Panc1 (cell line): ENCODE results near the gene VWC2L. TPM values are rescaled to one million over a fixed set of nuclear protein-coding genes. Genes with fewer than 3 reads are reported as not detected.

ENCODE experiments used
- ATAC-seq: fragments of 200-7000 bp; cut with Tn5 transposase; 2 replicates; pipeline ENCODE4 v1.9.1; 2020; ENCODE audit warnings: mild to moderate bottlenecking, moderate library complexity
- BruUV-seq: library from RNA; stranded (reverse); fragments of 400-500 nt; replicated peaks from 2 replicates; lab custom pipeline; 2021; lab: Mats Ljungman, UMichigan
- CTCF ChIA-PET: fragments of 300-600 bp; sonication (Branson Sonifier 250); formaldehyde crosslinking; loops from one replicate; lab custom pipeline; 2022; ENCODE audit warnings: antibody characterized with exemption; lab: Charles Lee
- POLR2A ChIA-PET: fragments of 300-600 bp; sonication (Branson Sonifier 250); formaldehyde crosslinking; loops from one replicate; lab custom pipeline; 2022; ENCODE audit warnings: antibody characterized with exemption; lab: Charles Lee
- DNase-seq: peaks from one replicate; pipeline ENCODE4 v3.0.0-alpha.2; 2010; ENCODE audit warnings: low read depth, low spot score
- H3K27ac ChIP-seq: 2 replicates; pipeline ENCODE4 v1.5.1; 2011; ENCODE audit warnings: mild to moderate bottlenecking, low read length, inconsistent platforms
- H3K27me3 ChIP-seq: fragments of 200-500 bp; sonication (Bioruptor generic); 2 replicates; pipeline ENCODE4 v1.6.0; 2014; ENCODE audit warnings: low read length, inconsistent platforms; ENCODE audit not compliant: control insufficient read depth, insufficient read depth
- H3K36me3 ChIP-seq: fragments of 200-500 bp; sonication (Bioruptor generic); 2 replicates; pipeline ENCODE4 v1.5.1; 2014; ENCODE audit warnings: inconsistent platforms, mild to moderate bottlenecking, low read length, moderate library complexity; ENCODE audit not compliant: control insufficient read depth, insufficient read depth
- H3K4me1 ChIP-seq: 2 replicates; pipeline ENCODE4 v1.5.1; 2011; ENCODE audit warnings: inconsistent platforms, mild to moderate bottlenecking, low read length, moderate library complexity; ENCODE audit not compliant: control insufficient read depth, insufficient read depth
- H3K4me3 ChIP-seq, 2 experiments: 2 replicates each; pipeline ENCODE4 v1.5.1; 2011 to 2012; ENCODE audit warnings: low read depth in 2 of 2, low read length in 2 of 2, mild to moderate bottlenecking in 2 of 2, inconsistent platforms in 1 of 2, moderate library complexity in 1 of 2
- H3K9me3 ChIP-seq: fragments of 200-500 bp; sonication (Bioruptor generic); 2 replicates; pipeline ENCODE4 v1.5.1; 2014; ENCODE audit warnings: low read depth, mild to moderate bottlenecking, inconsistent platforms, low read length, moderate library complexity; ENCODE audit not compliant: control insufficient read depth, insufficient read depth
- CTCF ChIP-seq: fragments of 450-650 bp; IDR thresholded peaks from 2 replicates; pipeline ENCODE4 v1.5.1; 2017; ENCODE audit warnings: mild to moderate bottlenecking
- POLR2AphosphoS5 ChIP-seq: IDR thresholded peaks from 2 replicates; pipeline ENCODE4 v1.6.1; 2012; ENCODE audit warnings: mild to moderate bottlenecking, low read depth, low read length, moderate library complexity
- REST ChIP-seq, 2 experiments: IDR thresholded peaks; 2 replicates each; pipeline ENCODE4 v1.6.1; 2011 to 2012; ENCODE audit warnings: low read depth in 2 of 2, control low read depth in 1 of 2, low read length in 1 of 2, mild to moderate bottlenecking in 1 of 2, moderate library complexity in 1 of 2; ENCODE audit not compliant: insufficient read depth in 1 of 2
- SIN3A ChIP-seq: IDR thresholded peaks from 2 replicates; pipeline ENCODE4 v1.6.1; 2012; ENCODE audit warnings: low read depth, mild to moderate bottlenecking, low read length, moderate library complexity, borderline replicate concordance; ENCODE audit not compliant: insufficient read depth
- TCF7L2 ChIP-seq: IDR thresholded peaks from 2 replicates; pipeline ENCODE4 v1.6.1; 2011; ENCODE audit warnings: mild to moderate bottlenecking, low read depth, low read length, inconsistent platforms
- in situ Hi-C: cut with HindIII; loops from 2 replicates; pipeline ENCODE4 v1.10.0; 2016; ENCODE audit warnings: low sequenced_read_pairs, low pct_unique_long_range_greater_than_20kb
- intact Hi-C: fragments of 100-400 bp; cut with micrococcal nuclease; formaldehyde crosslinking; loops from one replicate; pipeline ENCODE4 v1.10.0; 2022; ENCODE audit not compliant: unreplicated experiment
- total RNA-seq: library from RNA; stranded (reverse); gene quantifications from one replicate; pipeline ENCODE4 v1.2.1, GENCODE V29; 2021; ENCODE audit not compliant: unreplicated experiment

Gene VWC2L
- total RNA-seq, 1 experiment from 2014 or later: not detected

- Histone ChIP-seq H3K4me1 (no peaks in the 10 kb centered on the region), H3K27ac (no peak overlapping the region), H3K9me3 (no peaks in the 10 kb centered on the region), H3K27me3 (no peaks in the 10 kb centered on the region), H3K4me3 (no peak overlapping the region), H3K36me3 (no peaks in the 10 kb centered on the region)
- no peak for TF ChIP-seq SIN3A
- TF ChIP-seq POLR2AphosphoS5: no peak
- no peak for TF ChIP-seq REST (IDR thresholded peaks at IDR 0.05; ENCODE audit: insufficient read depth in 1 of 2, low read depth in 2 of 2, low read length in 1 of 2)
- TF ChIP-seq TCF7L2: no peak
- TF ChIP-seq CTCF: no peak
- CTCF ChIA-PET: no interaction called here
- no TSS peak for BruUV-seq
- ATAC-seq: no peak
- intact Hi-C loops (no loop called here), in situ Hi-C loops (no loop called here)
- POLR2A ChIA-PET: interaction anchor here (0.6 kb wide), 1 partner anchor 144 kb away, joined by 4 read pairs; no protein-coding TSS in a partner anchor
- no peak for DNase-seq
Measured at GRCh38 chr2:214577769-214578168, 166.9 kb downstream of the VWC2L start.

- in situ Hi-C loops (no loop called here), intact Hi-C loops (no loop called here)
- no TSS peak for BruUV-seq
- H3K27ac ChIP-seq: no peak overlapping the region
- POLR2A ChIA-PET: no interaction called here
- H3K36me3 ChIP-seq: no peaks in the 10 kb centered on the region
- H3K27me3 ChIP-seq: no peaks in the 10 kb centered on the region
- no peak for TF ChIP-seq REST (IDR thresholded peaks at IDR 0.05; ENCODE audit: insufficient read depth in 1 of 2, low read depth in 2 of 2, low read length in 1 of 2)
- TF ChIP-seq CTCF: no peak
- no peak for TF ChIP-seq POLR2AphosphoS5
- no peak for TF ChIP-seq SIN3A
- H3K9me3 ChIP-seq: no peaks in the 10 kb centered on the region
- DNase-seq (no peak), ATAC-seq (no peak)
- CTCF ChIA-PET: no interaction called here
- H3K4me3 ChIP-seq: no peak overlapping the region
- no peaks in the 10 kb centered on the region for H3K4me1 ChIP-seq
Measured at GRCh38 chr2:214578442-214578841, 167.6 kb downstream of the VWC2L start.
